Dedifferentiated amniotic fluid mesenchymal stem cell (primary cell): ENCODE results near the gene VWC2L.

Source experiments
- DNase-seq: peaks from one replicate; pipeline ENCODE4 v3.0.0-alpha.2; 2016; ENCODE audit errors: extremely low spot score

VWC2L gene

GRCh38 chr2:214542295-214542694, 131.4 kb downstream of the VWC2L start:
- DNase-seq, result no peak

DNA sequence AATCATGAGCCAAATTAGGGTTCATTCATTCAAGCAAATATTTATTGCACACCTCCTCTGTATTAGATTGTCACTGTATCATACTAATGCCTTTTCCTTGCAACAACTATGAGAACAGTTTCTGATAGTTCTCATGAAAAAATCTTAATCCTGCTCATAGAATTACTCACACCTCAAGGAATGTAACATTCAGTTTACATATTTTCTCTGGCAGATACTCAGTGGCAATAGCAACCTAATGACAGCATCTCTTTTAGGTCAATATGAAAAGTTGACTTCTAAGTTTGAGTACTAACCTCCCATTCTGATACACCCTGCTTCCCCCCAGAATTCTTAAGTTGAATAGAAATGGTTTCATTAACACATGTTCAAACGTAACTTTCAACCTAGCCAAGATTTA, 132.0 kb downstream of the VWC2L start:
- DNase-seq, result peak; percentile 28

- DNase-seq, result peak; percentile 35
Measured at GRCh38 chr2:214543386-214543955, 132.6 kb downstream of the VWC2L start.

DNA sequence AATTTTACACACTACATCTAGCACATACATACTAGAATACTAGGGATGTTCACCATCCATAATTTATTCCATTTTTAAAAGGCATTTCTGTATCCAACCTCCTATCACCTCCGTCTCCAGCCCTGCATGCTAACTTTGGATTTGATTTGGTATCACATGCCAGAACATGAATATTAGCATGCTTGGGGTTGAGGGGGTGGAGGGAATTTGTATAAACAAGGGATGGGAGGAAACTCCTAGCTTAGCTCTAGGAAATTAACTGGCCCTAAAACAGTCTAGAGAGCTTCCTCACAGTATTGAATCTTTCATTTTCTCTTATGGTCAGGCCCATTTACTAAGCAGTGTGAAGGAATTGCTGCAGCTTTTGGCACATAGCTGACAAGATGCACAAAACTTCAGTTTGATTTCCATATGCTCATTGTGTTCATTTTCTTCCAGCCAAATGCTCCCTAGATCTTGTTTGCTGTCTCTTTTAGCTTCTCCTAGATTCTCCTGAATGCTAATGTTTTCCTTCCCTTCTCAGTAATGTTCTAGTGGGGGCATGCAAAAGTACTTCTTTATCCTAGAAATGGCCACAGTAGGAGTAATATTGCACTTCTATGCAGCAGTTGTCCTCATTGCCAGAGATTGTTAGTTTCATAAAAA, 135.2 kb downstream of the VWC2L start:
- no peak for DNase-seq

DNA sequence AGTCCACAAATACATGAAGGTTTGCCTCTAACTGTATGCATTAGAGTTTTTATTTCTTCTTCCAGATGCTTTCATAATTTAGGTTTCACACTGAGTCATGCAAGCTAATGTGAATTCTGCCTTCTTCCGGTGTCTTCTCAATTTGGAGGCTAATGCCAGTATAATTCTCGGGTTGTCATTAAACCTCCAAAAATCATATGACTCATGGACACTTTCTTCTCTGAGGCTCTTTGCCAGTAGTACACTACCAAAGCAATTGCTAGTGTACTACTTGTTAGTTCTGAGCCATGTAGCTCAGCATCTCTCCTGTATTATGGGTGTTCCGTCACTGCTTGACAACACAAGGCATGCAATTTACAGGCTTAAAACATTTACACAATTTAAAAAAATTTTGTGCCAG, 137.1 kb downstream of the VWC2L start:
- no peak for DNase-seq

- no peak for DNase-seq
Measured at GRCh38 chr2:214549946-214550345, 139.1 kb downstream of the VWC2L start.

DNA sequence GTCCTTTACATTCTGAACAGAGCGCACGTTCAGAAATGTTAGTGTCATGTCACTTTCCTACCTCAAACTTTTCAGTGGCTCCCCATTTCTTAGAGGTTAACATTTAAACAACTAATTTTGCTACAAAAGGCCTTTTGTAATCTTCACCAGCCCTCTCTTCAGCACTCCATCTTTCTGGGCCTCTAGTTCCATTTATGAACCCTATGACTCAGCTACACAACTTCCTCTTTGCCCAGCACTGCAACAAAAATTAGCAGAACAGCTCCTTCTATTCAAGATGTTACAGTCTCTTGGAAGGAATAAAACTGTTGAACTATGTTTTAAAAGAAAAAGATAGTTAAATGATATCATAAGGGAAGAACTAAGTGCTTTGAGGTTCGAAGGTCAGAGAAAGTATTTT, 139.9 kb downstream of the VWC2L start:
- no peak for DNase-seq

DNA sequence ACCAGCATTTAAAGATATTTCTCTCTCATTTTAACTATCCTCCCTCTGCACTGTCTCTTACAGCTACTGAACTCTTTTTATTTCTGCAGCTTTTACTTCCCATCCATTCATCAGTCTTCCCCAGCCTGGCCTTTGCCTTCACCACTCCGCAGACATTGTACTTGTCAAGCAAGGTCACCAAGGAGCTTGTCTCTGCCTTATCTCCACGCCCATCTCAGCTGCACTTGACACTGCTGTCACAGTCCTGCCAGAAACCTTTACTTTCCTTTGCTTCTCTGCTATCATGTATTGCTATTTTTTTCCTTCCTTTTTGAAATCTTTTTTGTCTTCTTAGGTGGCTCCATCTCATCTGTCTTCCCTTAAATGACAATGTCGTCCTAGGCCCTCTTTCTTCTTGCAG, 147.0 kb downstream of the VWC2L start:
- DNase-seq, result no peak

GRCh38 chr2:214558341-214558740, 147.5 kb downstream of the VWC2L start:
- DNase-seq, result no peak

DNA sequence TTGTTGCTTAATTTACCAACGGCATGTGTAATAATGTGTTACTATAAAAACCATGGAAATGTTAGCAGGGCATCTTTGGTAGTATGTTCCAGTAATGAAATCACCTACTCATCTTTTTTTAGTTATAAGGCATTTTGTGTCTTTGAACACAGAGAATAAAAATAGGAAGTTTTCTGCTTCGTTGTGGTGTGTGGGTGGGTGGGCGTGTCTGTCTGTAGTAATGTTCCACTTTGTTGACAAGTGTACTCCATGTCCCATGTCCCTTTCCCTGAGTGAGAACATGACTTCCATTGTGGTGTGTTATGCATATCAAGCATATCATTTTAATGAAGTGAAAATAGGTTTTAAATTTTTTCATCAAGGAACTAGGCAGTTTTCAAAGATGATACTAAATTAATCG, 149.3 kb downstream of the VWC2L start:
- DNase-seq, result no peak

GRCh38 chr2:214560618-214561190, 149.8 kb downstream of the VWC2L start:
- DNase-seq, result no peak

DNA sequence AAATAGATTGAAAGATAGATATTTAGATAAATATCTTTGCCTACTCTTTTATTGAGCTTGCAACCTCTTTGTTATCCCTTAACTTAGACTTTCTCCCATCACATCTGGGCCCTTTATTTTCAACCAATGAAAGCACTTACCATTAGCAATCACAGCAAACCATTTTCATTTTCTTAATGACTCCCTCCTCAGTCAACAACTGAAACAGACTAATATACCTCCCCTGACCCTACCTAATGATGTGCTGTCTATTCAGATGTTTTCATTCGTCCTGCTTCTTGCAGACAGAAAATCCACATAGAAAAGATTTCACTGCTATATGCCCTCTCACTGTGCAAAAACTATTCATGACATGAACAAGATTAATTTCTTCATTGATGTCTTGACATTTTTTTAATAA, 154.4 kb downstream of the VWC2L start:
- no peak for DNase-seq

- DNase-seq, result no peak
Measured at GRCh38 chr2:214566457-214566856, 155.6 kb downstream of the VWC2L start.

DNA sequence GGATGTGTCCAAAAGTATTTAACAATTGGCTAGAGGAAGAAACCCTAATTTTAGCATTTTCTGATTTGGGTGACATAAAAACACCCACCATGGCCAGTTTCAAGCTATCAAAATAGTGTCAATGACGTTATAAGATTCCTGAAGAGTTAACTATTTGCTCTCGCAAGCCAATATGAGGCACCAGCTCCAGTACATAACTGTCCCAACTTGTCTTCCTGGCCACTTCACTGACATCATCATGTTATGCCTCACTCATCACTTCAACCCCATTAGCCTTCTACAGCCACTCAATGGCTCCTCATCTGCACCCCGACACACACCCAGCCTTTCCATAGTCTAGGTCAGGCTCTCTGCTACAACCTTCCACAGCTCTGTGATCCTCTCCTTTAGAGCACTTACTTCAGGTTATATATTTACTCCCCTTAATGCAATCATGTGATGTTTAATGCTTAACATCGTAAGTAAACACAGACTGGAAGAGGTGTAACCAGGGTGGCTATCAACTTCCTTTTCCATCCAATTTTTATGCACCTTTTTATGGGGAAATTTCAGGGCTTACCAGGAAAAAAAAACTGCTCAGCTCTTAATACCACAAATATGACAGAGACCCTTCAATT, 158.7 kb downstream of the VWC2L start:
- DNase-seq, result no peak

DNA sequence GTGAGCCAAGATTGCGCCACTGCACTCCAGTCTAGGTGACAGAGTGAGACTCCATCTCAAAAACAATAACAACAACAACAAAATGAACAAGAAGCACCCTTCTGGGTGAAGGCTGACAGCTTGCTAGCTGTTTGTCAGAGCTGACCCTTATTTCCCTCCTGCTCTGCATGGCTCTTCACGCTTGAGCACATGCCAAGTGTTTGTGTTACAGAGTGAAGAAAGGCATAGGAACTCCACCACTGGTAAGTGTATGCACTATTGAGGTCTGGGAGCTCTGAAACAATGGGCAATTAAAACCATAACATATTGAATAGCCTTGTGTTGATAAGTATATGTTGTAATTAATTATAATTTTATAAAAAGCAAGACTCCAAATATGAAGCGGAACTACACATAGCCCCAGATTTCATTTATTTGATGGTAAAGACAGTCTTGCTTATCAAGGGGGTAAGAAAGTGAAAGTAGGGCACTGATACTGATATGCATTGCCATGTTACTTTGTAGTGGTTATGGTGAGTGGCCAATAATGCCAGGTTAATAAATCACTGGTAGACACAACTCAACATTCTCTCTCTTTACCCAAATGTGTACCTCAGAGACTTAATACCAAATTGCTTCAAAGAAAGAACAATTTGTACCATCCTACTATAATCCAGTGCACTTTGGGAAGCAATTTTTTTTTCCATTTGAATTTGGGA, 163.4 kb downstream of the VWC2L start:
- no peak for DNase-seq

DNA sequence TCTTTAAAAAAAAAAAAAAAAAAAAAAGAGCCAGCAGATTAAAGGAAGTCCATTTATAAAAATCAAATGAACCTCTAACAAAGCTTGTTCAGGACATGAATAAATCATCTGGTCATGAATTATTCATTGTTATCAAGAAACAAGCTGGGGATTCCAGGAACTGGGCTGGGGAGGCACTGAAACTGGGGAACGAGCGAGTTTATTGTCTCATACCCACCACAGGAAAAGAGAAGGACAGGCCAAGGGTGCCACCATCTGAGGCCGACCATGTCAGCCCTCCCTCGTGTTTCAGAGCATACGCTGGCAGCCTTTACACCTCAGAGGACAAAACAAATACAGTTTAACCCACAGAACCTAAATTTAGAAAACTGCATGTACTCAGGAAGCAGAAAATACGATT, 164.2 kb downstream of the VWC2L start:
- no peak for DNase-seq

GRCh38 chr2:214575465-214575864, 164.6 kb downstream of the VWC2L start:
- DNase-seq, result no peak

DNA sequence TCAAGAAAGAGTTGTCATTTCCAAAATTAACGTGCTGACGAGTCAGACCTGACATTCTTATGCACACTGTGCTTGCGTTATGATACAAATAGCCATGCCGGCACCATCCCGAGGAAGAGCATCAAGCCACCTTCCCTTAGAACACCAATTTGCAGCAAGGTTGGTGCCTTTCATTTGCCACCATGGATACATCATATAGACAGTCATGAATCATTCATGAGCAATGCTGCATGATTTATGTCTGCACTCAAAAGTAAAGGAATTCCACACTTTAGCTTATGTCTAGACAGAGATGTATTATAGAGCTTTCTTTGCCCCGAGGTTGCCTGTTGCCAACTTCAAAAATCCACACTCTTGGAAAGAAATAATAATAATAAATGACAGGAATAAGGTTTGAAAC, 166.9 kb downstream of the VWC2L start:
- no peak for DNase-seq

DNA sequence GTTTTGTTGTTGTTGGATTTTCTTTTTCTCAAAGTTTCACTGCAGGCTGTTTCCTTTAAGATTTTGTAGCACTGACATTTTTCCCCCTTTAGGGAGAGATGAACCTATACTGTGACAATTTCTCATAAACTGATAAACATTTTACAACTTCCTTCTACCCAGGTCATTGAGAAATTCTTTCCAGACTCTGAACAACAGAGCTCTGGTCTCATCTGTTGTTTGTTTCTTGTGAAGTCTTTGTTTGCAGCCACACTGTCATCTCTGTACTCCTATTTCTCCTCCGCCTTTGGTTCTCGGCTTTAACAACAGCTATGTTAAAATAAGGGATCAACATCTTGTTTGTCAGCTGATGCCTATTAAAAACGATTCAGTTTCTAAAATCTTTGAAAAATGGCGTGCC, 167.6 kb downstream of the VWC2L start:
- DNase-seq, result no peak

- DNase-seq, result no peak
Measured at GRCh38 chr2:214579035-214579434, 168.2 kb downstream of the VWC2L start.

GRCh38 chr2:214587442-214587841, 176.6 kb downstream of the VWC2L start:
- no peak for DNase-seq

DNA sequence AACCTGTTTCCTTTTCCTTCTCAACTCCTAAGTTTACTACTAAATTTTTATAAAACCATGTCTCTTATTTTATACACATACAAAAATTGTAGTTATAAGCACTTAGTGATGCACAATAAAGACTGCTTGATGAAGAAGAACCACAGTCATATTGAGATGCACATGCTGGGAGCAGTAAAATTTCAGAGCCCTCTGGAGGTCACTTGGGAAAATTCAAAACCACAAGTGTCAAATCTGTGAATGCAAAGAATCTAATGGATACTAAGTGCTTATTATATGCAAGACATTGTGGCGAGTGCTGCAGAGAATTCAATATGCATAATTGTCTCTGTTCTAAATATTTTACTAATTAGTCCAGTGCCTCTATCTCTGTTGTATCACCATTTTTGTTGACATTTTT, 180.5 kb downstream of the VWC2L start:
- no peak for DNase-seq

GRCh38 chr2:214592011-214592410, 181.2 kb downstream of the VWC2L start:
- DNase-seq, result no peak
